Measurements from ENCODE around the gene IL1RN.
"Not testable (repeated sequence)": the region's sequence is repeated elsewhere in the genome, so short reads cannot be mapped to it uniquely, and the experiment has no call there.

Gene IL1RN

GRCh38 chr2:113092864-113093612 lies 34.4 kb upstream of the IL1RN start:
- in situ Hi-C loops (cut with MboI; ENCODE audit: low sequenced_read_pairs, unreplicated experiment) = no loop called here
- DNase-seq (ENCODE audit: low spot score) = no peak
- no peak for TF ChIP-seq CTCF (IDR thresholded peaks at IDR 0.05; ENCODE audit: borderline replicate concordance, control extremely low read depth, extremely low read depth, insufficient read depth, missing control alignments)

- TF ChIP-seq CTCF (IDR thresholded peaks at IDR 0.05; ENCODE audit: borderline replicate concordance, control extremely low read depth, extremely low read depth, insufficient read depth, missing control alignments) = no peak
- in situ Hi-C loops (cut with MboI; ENCODE audit: low sequenced_read_pairs, unreplicated experiment) = no loop called here
- no peak for DNase-seq (ENCODE audit: low spot score)
These were observed 33.8 kb upstream of the IL1RN start for GRCh38 chr2:113093613-113093977.

- in situ Hi-C loops (cut with MboI; ENCODE audit: low sequenced_read_pairs, unreplicated experiment) = not testable (repeated sequence)
These were observed 31.1 kb upstream of the IL1RN start for GRCh38 chr2:113096306-113096705.

GRCh38 chr2:113096842-113097618 lies 30.4 kb upstream of the IL1RN start:
- in situ Hi-C loops (cut with MboI; ENCODE audit: low sequenced_read_pairs, unreplicated experiment) = not testable (repeated sequence)

More at GRCh38 chr2:113096306-113096705, 31.1 kb upstream of the IL1RN start:
- not testable (repeated sequence) for DNase-seq (ENCODE audit: low spot score)

GRCh38 chr2:113098041-113098440 lies 29.4 kb upstream of the IL1RN start:
- in situ Hi-C loops (cut with MboI; ENCODE audit: low sequenced_read_pairs, unreplicated experiment) = no loop called here
- DNase-seq (ENCODE audit: low spot score) = peak; percentile 47
- TF ChIP-seq CTCF (IDR thresholded peaks at IDR 0.05; ENCODE audit: borderline replicate concordance, control extremely low read depth, extremely low read depth, insufficient read depth, missing control alignments) = no peak

More at GRCh38 chr2:113096842-113097618, 30.4 kb upstream of the IL1RN start:
- not testable (repeated sequence) for DNase-seq (ENCODE audit: low spot score)

- TF ChIP-seq CTCF (IDR thresholded peaks at IDR 0.05; ENCODE audit: borderline replicate concordance, control extremely low read depth, extremely low read depth, insufficient read depth, missing control alignments) = no peak
- no peak for DNase-seq (ENCODE audit: low spot score)
- in situ Hi-C loops (cut with MboI; ENCODE audit: low sequenced_read_pairs, unreplicated experiment) = no loop called here
These were observed 28.9 kb upstream of the IL1RN start for GRCh38 chr2:113098532-113098931.

- TF ChIP-seq CTCF (IDR thresholded peaks at IDR 0.05; ENCODE audit: borderline replicate concordance, control extremely low read depth, extremely low read depth, insufficient read depth, missing control alignments) = no peak
- in situ Hi-C loops (cut with MboI; ENCODE audit: low sequenced_read_pairs, unreplicated experiment) = no loop called here
- DNase-seq (ENCODE audit: low spot score) = no peak
These were observed 25.3 kb upstream of the IL1RN start for GRCh38 chr2:113102133-113102532.

Measured in GM13976 (cell line).